ENCODE data around the gene UGT1A9. TPM values are rescaled to one million over a fixed set of nuclear protein-coding genes. Genes with fewer than 3 reads are reported as not detected.

The UGT1A9 gene
- total and polyA plus RNA-seq, 8 donors = 0.73 to 7.0 (median 3.9) TPM; not detected in 5

- intact Hi-C loops (cut with DNase I; ENCODE audit: low total_unique reads) = no loop called here
- TF ChIP-seq POLR2AphosphoS5 (IDR thresholded peaks at IDR 0.05) = peak in 1 of 3 donors; percentile 26
- no peak for TF ChIP-seq EP300 (IDR thresholded peaks at IDR 0.05)
- TF ChIP-seq, protein P1, sequence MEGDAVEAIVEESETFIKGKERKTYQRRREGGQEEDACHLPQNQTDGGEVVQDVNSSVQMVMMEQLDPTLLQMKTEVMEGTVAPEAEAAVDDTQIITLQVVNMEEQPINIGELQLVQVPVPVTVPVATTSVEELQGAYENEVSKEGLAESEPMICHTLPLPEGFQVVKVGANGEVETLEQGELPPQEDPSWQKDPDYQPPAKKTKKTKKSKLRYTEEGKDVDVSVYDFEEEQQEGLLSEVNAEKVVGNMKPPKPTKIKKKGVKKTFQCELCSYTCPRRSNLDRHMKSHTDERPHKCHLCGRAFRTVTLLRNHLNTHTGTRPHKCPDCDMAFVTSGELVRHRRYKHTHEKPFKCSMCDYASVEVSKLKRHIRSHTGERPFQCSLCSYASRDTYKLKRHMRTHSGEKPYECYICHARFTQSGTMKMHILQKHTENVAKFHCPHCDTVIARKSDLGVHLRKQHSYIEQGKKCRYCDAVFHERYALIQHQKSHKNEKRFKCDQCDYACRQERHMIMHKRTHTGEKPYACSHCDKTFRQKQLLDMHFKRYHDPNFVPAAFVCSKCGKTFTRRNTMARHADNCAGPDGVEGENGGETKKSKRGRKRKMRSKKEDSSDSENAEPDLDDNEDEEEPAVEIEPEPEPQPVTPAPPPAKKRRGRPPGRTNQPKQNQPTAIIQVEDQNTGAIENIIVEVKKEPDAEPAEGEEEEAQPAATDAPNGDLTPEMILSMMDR (IDR thresholded peaks at IDR 0.05) = no peak
- TF ChIP-seq POLR2A (IDR thresholded peaks at IDR 0.05) = no peak
- H3K36me3 ChIP-seq = no peaks in the 10 kb centered on the region
- H3K27me3 ChIP-seq = no peaks in the 10 kb centered on the region
- 26 to 46% (median 40%) methylated on average over 10 of the region's 10 CpGs for WGBS, 5 donors
- peak overlapping the region; percentile 25 to 74 (median 56) for H3K27ac ChIP-seq
- peaks cover 6 to 26% (median 11%) of the 10 kb centered on the region in 4 donors for H3K4me1 ChIP-seq
- no peaks in the 10 kb centered on the region for H3K9me3 ChIP-seq
- no peak overlapping the region for H3K4me3 ChIP-seq
- peak in 1 of 2 donors; percentile 39 for DNase-seq
Observed at GRCh38 chr2:233707940-233708644, 36.4 kb downstream of the UGT1A9 start.

GRCh38 chr2:233708942-233709341 is 37.2 kb downstream of the UGT1A9 start:
- no peak for DNase-seq
- H3K27ac ChIP-seq = peak overlapping the region in 3 of 5 donors; percentile 54 to 73 (median 56)
- 85 to 94% (median 92%) methylated on average over 5 of the region's 5 CpGs for WGBS, 5 donors
- H3K9me3 ChIP-seq = no peaks in the 10 kb centered on the region
- H3K4me3 ChIP-seq = no peak overlapping the region
- H3K27me3 ChIP-seq = no peaks in the 10 kb centered on the region
- peaks cover 6 to 24% (median 11%) of the 10 kb centered on the region in 4 donors for H3K4me1 ChIP-seq
- intact Hi-C loops (cut with DNase I; ENCODE audit: low total_unique reads) = no loop called here
- no peaks in the 10 kb centered on the region for H3K36me3 ChIP-seq
- TF ChIP-seq EP300 (IDR thresholded peaks at IDR 0.05) (no peak), POLR2A (IDR thresholded peaks at IDR 0.05) (no peak), POLR2AphosphoS5 (IDR thresholded peaks at IDR 0.05) (no peak)
- TF ChIP-seq, protein P1 (IDR thresholded peaks at IDR 0.05) = no peak

GRCh38 chr2:233711312-233712008 is 39.8 kb downstream of the UGT1A9 start:
- Histone ChIP-seq H3K4me3 (no peak overlapping the region), H3K27me3 (no peaks in the 10 kb centered on the region), H3K9me3 (no peaks in the 10 kb centered on the region), H3K4me1 (peaks cover 6 to 24% (median 8%) of the 10 kb centered on the region in 4 donors), H3K27ac (no peak overlapping the region), H3K36me3 (no peaks in the 10 kb centered on the region)
- WGBS, 5 donors = 30 to 39% (median 36%) methylated on average over 9 to 11 of the region's 11 CpGs
- TF ChIP-seq, protein P1 (IDR thresholded peaks at IDR 0.05) = peak in 6 of 7 experiments; percentile 20 to 85 (median 78)
- no peak for TF ChIP-seq EP300 (IDR thresholded peaks at IDR 0.05)
- TF ChIP-seq POLR2AphosphoS5 (IDR thresholded peaks at IDR 0.05) = peak in 1 of 3 donors; percentile 53
- peak; percentile 88 for DNase-seq
- intact Hi-C loops (cut with DNase I; ENCODE audit: low total_unique reads) = no loop called here

GRCh38 chr2:233712611-233713261 is 41.0 kb downstream of the UGT1A9 start, which contains the start of gene UGT1A5:
Gene UGT1A5, plus strand, starts transcription at chr2:233712907. Its CDS starts 85 bp downstream, at chr2:233712992.
- WGBS, 5 donors = 78 to 88% (median 83%) methylated on average over 14 of the region's 14 CpGs
- H3K4me3 ChIP-seq = no peak within 1 kb of the TSS
- H3K27me3 ChIP-seq = peaks cover 0 to 4% (median 0%) of the 10 kb centered on the region in 3 donors
- no peaks in the 10 kb centered on the region for H3K36me3 ChIP-seq
- DNase-seq = no peak
- H3K4me1 ChIP-seq = peaks cover 0 to 12% (median 5%) of the 10 kb centered on the region in 4 donors
- no peak within 1 kb of the TSS for H3K27ac ChIP-seq
- no peaks in the 10 kb centered on the region for H3K9me3 ChIP-seq
- intact Hi-C loops (cut with DNase I; ENCODE audit: low total_unique reads) = no loop called here
- TF ChIP-seq EP300 (IDR thresholded peaks at IDR 0.05) = no peak
- no peak for TF ChIP-seq POLR2AphosphoS5 (IDR thresholded peaks at IDR 0.05)
- no peak for TF ChIP-seq POLR2A (IDR thresholded peaks at IDR 0.05)
- TF ChIP-seq, protein P1 (IDR thresholded peaks at IDR 0.05) = no peak

Measured in stomach (tissue), 9 donors.